ENCODE measurements around the gene GIMAP6.

GRCh38 chr7:150612925-150613324 lies 19.3 kb downstream of the GIMAP6 start:
- TF ChIP-seq POLR2A (IDR thresholded peaks at IDR 0.05; ENCODE audit: low read depth, low read length) (no peak), POLR2AphosphoS5 (IDR thresholded peaks at IDR 0.05; ENCODE audit: low read depth, low read length) (no peak), SPI1 (IDR thresholded peaks at IDR 0.05; ENCODE audit: low read depth, low read length) (no peak)
